SIG-M5 (cell line): ENCODE data around the gene GAGE13.
"Not testable (repeated sequence)": the region's sequence is repeated elsewhere in the genome, so short reads cannot be mapped to it uniquely, and the experiment has no call there.

Experiments
- DNase-seq: peaks from one replicate; lab custom pipeline; 2025; lab: John Stamatoyannopoulos, UW

GAGE13 gene

DNA sequence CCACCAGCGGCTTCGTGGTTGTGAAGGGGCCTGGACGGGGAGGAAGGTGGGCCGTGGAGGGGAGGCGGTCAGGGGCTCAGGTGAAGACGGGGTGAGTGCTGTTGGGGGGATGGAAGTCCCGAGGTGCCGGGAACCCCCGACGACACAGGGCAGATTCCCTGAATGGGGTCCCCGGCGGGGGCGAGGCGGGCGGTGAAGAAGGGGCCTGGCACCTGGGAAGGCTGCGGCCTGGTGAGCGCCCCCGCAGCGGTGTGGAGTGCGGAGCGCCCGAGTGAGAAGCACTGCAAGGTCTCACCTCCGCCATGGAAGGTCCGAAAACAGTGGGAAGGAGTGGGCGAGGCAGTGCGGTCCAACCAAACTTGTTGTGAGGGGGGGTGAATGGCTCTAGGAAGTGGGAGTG is 459 bp downstream of the GAGE13 start:
- DNase-seq, result not testable (repeated sequence)

DNA sequence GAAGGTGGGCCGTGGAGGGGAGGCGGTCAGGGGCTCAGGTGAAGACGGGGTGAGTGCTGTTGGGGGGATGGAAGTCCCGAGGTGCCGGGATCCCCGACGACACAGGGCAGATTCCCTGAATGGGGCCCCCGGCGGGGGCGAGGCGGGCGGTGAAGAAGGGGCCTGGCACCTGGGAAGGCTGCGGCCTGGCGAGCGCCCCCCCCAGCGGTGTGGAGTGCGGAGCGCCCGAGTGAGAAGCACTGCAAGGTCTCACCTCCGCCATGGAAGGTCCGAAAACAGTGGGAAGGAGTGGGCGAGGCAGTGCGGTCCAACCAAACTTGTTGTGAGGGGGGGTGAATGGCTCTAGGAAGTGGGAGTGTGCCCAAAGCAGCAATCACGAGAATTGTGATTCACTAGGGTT is 10.1 kb downstream of the GAGE13 start:
- DNase-seq, result not testable (repeated sequence)

DNA sequence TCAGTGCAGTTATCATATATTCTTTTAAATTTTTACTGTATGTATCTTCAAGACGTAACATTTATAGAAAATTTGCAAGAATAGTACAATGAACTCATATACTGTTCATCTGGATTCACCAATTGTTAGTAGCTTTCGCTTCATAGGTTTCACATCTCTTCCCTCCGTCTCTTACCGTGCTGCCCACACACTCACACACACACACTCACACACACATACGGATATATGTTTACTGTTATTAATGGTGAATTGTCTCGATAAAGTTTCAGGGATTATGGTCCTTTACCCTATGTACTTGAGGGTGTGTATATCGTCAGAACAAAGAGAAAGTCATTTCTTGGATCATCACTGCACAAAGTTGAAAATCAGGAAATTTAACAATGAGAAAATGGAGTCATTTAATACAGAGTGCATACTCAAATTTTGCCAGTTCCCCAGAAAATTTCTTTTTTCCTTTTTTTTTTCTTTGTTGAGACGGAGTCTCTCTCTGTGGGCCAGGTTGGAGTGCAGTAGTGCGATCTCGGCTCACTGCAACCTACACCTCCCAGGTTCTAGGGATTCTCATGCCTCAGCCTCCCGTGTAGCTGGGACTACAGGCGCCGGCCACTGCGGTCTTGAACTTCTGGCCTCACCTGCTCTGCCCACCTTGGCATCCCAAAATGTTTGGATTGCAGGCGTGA is 13.3 kb downstream of the GAGE13 start:
- not testable (repeated sequence) for DNase-seq

DNA sequence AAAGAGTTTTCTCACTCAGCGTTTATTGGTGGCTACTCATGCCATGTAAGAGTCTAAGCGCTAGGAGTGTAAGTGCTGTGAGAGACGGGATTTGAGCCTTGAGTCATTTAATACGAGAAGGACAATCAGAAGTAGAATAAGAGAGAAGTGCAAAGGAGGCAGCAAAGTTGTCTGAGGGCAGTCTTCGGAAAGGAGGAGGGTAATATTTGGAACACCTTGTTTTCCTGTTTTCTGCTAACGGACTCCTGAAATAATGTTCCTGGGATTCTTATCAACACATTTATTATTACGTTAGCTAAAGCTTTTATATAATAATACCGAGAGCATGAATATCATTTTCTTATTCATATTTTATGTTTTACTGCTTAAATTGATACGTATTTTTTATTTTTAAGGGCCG is 14.0 kb downstream of the GAGE13 start:
- DNase-seq, result not testable (repeated sequence)

DNA sequence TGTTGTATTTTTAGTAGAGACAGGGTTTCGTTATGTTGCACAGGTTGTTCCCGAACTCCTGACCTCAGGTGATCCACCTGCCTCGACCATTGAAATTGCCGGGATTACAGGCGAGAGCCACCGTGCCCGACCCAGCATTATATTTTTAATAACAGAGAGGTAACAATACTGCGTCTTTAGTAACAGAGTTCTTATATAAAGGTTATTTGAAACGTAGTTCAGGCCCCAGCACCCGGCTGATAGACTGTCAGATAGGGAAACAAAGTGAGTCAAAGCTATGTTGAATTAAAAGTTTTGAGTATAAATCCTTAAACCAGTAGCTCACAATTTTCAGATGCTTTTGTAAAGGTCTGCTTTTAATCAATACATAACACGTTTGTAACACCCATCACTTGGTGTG is 14.8 kb downstream of the GAGE13 start:
- DNase-seq, result not testable (repeated sequence)
